Activated CD8-positive, alpha-beta memory T cell treated with anti-CD3 and anti-CD28 coated beads, Interleukin-2, amount 50 U/mL, for 4 hours (primary cell): Measurements from ENCODE around the gene CCDC191.

Source experiments
- DNase-seq: peaks from one replicate; pipeline ENCODE4 v3.0.0-alpha.2; 2020

Gene CCDC191

DNA sequence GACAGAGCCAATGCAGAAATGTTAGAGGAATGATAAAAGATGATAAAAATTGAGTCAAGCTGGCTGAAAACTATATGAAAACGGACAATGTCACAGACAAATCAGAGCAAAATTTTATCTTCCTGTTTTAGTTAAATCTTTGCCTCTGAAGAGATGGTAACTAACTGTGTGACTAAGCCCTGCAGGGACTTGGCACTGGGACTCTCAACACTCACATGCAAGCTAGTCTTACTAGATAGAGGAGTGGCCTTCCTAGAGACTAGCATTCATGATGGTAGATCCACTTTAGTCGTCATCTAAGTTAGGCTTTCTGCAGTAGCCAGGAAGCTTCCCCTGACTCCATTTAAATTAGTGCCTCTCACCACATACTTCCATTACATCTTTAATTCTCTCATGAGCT, 4.1 kb downstream of the CCDC191 start:
- DNase-seq = no peak

DNA sequence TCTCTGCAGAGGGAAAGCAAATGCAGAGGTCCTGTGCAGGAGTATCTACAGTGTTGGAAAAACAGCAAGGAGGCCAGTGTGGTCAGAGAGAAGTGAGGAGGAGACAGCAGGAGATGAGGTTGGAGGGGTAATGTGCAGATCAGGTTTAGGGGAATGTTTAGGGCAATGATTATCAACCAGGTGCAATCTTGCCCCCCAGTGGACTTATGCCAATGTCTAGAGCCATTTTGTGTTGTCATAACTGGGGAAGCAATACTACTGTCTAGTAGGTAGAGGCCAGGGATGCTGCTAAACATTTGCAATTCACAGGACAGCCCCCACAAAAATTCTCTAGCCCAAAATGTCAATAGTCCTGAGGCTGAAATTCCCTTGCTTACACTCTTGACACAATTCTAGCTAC, 13.1 kb downstream of the CCDC191 start:
- no peak for DNase-seq

DNA sequence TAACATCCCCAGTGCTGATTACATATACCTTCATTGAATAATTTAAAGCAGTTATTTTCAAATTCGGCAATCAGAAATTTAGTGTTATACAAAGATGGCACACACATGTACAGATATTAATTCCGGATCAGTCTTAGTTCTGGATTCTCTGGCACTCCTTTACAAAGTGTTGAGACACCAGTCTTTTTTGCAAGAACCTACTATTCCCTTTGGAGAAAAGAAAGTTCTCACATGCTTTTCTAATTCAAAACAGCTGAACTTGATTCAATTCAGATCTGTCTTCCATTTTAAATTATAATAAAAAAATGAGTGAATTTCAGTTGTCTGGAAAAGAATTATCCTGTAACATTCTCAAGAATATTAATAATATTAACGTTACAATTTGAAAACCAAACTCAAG, 20.4 kb downstream of the CCDC191 start:
- no peak for DNase-seq

DNA sequence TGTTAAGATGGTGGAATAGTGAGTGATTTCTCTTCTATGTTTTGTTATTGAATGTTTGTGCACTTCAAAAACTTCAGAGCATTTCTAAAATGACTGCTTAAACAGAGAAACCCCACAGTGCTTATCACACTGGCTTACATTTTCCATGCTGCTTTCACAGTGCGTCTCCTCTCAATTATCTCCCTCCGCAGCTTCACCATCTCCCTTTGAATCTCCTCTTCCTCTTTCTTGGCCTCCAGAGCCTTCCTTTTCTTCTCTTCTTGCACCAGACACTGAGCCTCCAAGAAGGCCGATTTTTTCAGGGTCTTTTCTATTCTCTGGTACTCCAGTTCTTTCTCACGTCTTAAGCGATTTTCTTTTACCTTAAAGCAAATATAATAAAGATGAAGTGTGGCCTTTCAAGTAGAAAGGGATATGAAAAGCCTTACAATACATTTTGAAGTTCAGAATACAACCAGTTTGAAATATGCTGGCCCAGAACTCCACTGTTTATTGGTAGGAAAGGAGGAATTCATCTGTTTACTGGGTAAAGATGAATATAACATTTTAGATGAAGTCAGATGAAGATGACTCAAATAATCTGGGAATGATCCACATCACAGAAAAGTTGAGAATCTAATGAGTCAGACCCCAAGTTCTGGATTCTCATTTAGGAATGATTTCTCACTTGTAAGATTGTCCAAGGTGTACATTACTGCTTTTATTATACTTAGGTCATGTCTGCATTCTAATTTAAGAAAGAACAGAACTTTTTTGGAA, 21.4 kb downstream of the CCDC191 start:
- no peak for DNase-seq

DNA sequence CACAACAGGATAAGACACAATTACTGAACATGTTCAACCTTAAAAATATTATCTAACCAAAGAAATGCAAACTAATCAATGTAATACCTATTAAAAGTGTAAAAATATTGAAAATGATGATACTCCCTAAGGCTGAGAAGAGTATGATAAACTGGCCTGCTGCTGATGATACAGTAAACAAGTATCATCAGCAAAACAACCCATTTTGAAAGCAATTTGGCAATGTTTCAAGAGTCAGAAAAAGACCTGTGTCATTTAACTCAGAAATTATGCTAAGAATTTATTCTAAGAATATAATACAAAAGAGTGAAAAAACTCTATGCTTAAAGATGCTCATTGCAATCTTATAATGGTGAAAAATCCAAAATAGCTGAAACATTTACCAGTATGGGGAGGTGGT, 22.1 kb downstream of the CCDC191 start:
- no peak for DNase-seq

DNA sequence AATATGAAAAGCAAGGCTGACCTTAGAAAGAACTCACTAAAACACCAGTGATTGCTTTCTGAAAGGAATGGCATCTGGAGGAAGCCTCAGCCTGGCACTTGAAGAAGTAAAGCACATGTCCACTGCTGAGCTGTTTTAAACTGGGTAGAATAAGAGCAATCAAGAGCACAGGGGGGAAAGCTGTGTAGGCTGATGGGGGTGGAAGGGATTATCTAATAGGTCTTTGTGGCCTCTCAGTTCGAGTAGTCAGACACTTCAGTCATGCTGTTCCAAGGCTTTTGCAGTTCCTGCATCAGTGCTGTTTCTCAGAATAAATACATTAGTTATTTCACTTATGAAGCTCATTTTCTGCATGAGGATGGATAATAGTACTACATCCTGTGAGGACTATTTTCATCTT, 22.6 kb downstream of the CCDC191 start:
- no peak for DNase-seq

DNA sequence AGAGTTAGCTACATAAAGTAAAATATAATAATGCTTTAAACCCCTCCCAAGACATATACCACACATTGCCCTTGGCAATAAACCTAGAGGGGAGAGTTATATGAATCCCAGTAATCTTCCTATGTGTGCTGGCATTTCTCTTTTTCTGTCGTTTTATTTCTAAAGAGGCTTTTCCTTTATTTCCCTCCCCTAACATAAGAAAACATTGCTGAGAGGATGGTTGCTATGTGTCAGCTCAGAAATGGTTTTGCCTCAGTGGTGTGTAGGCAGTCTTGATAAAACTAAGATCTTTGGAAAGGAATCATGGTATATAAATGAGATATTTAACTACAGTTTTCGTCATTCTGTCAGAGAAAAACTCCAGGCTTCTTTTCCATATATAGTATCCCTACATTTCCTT, 30.0 kb downstream of the CCDC191 start:
- DNase-seq = no peak

DNA sequence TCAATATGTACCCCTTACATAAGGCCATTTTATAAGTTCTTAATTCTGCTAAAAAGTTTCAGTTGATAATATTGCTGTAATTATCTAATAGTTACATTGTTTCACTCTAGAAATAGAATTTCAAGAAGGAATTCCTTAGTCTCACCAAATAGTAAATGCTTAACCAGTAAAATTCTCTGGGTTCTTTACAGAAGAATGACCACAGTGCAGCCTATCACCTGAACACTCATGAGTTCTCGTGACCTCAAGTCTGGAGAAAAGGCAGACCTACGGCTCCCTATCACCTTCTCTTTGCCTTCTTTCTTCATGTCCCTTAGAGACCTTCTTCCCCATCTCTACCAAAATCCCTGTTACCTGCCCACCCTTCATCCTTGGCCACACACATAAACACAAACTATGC, 30.9 kb downstream of the CCDC191 start:
- no peak for DNase-seq

DNA sequence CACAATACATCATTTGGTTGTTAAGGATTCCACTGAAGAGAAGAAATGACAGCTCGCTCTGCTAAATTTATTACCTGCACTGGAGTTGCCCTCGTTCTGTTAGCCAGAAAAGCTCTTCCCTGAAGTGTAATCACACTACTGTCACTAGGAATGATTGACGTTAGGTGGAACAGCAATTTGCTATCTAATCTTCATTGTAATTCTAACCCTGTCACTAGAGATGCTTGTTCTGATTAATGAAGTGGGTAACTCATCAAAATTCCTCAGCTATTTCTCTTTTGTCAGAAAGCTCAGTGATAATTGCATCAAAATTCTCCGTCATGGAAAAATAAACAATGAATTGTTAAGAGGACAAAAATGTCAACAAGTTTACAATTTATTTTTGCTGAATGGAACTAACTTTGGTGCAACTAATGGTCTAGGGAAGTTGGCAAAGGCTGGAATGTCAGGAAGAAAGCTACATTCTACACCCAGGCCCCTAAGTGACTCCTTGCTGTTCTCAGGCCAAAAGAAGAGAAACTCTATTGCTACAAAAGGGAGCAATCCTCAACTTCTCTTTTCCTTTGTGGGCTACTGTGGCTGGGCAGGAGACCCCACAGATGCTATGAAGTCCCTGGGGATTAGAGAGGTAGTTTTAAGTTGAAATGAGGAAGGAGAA, 34.1 kb downstream of the CCDC191 start:
- DNase-seq = no peak

DNA sequence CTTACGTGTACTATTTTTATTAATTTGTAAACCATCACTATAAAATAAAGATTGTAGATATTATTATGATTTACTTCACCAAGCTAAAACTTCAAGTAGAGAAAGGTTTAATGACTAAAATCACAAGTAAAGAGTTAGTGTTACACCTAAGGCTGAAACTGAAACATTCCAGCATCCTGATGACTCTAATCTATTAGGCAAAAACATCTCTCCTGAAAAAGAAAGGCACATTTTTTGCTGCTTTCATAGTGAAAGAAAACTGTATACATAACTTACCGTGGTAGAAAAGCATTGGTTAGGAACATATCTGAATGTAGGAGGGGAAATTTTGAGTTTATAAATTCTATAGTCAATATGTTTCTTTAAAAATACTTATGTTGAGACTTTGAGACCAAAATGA, 35.4 kb downstream of the CCDC191 start:
- DNase-seq = no peak

DNA sequence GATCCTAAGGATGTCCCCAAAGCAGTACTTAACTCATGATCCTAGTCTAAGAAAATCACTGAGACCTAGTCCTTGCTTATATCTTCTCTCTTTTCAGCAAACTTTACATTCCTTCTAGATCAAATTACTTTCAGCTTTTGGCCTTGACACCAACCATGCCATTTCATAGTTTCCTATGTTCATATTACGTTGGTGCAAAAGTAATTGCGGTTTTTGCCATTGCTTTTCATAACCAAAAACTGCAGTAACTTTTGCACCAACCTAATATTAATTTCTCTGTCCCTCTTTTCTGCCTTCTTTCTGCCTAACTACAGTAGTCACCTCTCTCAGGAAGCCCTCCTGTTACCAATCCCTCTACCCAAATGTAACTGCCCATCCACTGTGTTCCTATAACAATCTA, 36.8 kb downstream of the CCDC191 start:
- DNase-seq = no peak

DNA sequence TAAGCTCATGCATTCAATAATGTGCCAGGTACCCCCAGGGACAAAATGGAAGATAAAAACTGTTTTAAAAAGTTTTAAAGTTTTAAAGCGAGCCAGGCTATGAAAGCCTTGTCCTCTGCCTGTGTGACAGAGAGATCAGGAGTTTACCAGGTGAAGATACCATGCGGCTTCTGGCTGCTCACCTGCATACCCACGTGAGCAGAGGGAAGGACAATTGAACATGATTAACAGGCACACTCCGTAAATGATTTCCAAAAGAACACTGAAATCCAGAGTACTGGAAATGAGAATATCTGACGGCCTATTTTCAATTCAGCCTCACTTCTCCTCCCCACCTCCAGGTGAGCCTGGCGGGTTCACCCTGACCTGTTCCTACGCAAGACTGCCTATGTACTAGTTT, 42.1 kb downstream of the CCDC191 start:
- DNase-seq = no peak

DNA sequence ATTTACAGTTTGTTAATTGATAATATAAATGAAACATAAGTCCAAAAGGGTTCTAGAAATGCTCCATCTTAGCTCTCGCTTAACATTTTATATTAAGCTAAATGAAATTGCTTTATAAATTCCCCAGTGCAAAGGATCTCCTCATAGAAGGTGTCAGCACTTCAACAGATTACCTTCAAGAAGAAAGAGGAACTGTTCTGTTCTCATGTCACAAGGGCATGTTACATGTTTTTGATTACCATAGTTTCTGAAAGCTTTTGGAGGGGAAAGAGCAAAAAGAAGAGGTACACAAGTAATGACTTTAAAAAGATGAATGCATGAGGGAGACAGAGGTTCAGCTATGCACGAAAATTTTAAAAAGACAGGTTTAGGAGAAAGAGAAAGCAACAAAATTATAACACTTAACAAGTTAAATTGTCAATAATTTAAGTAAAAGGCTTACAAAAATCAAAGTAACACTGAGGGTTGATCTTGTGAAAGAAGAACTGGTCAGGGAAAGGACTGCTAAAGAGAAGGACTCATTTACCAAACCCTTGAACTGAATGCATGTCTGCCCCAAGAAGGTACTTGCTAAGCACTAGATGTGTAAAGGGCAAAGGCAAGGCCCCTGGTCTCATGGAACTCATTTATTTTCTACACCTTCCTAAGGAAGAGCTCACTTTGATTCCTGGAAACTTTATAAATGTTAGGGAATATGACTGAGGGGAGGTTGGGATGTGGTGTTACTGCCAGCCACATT, 45.1 kb downstream of the CCDC191 start:
- DNase-seq = no peak

DNA sequence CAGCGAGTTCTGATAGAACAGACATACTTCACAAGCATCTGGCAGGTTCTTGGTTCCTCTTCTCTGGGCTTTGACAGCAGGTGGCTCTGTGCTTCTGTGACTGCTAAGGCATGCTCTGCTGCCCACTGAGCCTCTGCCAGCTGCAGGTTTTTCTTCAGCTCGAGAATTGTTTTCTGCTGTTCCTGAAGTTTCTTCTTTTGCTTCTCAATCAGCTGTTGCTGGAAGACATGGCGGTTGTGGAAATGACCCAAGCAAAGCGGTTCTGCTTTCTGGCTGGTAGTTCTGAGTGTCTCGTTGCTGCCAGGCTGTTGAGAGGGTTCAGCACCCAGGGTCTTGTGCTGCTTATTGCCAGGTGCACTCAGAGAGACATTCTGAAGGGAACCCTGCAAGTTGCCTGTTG, 50.8 kb downstream of the CCDC191 start:
- DNase-seq = no peak

DNA sequence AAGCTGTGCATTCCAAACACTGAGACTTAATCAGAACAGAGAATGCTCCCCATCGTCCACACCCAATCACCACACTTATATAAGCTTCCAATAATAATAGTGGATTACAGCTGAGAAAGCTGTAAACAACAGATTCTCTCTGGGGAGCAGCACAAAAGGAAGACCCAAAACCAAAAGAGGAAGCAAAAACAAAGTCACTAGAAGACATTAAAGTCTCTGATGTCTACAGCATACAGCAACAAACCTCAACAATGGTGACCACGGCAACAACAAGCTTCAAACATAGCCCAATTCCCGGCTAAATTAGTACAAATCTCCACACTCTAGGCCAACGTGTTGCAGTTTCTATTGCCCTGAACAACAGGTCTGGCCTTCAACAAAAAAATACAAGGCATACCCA, 70.8 kb downstream of the CCDC191 start:
- DNase-seq = no peak

DNA sequence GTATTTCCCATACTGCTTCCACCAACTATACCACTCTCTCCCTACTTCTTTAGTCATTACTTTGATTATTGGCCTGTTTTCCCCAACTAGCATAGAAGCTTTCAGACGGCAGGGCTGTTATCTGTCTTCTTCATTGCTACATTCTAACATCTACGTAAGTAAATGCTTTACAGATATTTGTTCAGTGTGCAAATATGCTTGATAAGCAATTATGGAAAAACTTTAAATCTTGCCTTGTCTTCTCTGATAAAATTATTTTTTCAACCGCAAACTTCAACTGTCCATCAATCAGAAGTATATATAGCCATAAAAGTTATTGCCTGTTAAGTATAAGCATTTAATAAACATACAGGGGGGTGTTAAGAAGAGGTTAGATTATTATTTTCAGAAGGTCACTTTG, 72.8 kb downstream of the CCDC191 start:
- no peak for DNase-seq

DNA sequence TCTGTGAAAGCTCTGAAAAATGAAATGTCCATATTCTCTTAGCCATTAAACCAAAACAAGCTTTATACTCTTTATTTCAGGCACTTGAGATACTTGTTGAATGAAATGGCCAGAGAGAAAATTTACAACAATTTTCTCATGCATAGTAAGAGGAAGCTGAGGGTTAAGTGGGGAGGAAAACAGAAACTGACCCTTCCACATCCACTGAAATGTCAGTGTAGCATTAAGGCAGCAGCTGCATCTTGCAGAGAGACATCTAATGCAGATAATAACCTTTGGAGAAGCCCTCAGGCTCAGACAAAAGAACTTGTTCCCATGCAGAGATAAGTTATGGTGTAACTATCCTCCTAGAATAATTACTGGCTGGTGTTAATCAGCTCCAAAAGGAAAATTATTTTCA, 74.5 kb downstream of the CCDC191 start:
- no peak for DNase-seq

DNA sequence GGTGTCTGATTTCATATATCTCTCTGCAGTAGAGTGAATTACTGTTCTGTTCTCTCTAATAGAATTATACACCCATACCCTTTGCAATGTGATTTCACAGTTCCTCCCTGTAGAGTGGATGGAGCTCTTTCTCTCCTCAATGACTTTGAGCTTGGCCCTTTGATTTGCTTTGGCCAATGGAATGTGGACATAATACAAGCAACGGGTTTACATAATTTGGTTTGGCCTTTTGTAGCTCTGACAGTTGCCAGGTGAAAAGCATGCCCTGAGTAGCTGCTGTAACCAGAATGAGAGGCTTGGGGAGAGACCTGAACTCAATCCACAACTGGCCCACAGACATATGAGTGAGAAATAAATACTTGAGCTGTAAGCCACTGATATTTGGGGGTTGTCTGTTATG, 76.4 kb downstream of the CCDC191 start:
- DNase-seq = no peak

DNA sequence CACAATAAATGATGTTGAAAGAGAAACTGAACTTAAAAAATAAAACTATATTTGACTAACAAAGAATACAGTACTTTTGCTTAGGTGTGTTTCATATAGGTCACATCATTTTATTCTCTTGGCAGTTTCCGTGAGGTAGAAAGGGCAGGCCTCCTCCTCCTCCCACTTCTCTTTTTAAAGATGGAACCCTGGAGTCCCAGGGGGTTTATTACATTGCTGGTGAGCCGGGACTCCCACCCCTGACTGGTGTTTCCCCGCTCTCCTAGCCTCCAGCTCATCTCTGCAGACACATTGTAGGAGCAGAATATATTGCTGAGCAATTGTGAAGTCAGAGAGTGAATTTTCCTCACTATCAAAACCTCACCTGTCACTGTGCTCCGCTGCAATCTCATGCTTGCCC, 78.5 kb downstream of the CCDC191 start:
- no peak for DNase-seq

DNA sequence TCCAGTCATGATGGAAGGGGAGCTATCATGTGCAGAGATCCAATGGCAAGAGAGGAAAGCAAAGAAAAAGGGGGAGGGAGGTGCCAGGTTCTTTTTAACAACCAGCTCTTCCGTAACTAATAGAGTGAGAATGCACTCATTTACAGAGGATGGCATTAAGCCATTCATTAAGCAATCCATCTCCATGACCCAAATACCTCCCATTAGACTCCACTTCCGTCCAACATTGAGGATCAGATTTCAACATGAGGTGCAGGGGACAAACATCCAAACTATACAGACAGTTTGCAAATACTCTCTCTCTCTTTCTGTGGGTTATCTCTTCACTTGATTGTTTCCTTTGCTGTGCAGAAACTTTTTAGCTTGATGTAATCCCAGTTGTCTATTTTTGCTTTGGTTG, 87.3 kb downstream of the CCDC191 start:
- DNase-seq = no peak

DNA sequence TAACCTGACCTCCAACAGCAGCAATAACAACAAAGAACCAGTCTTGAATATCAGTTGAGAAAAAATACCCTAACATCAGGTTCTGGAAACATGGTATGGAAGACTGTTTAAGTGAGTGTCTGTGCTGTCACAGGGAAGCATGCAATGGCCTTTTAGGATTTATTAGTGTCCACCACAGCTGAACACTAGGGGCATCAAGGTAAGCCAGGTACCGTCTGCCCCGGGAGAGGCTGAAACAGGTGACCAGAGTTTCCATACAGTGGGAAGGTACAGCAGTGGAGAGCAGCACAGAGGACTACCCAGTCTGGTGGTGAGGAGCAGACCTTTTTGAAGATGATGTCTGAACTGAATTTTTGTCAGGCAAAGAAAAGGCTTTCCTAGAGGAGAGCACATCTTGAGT, 90.2 kb downstream of the CCDC191 start:
- DNase-seq = no peak

DNA sequence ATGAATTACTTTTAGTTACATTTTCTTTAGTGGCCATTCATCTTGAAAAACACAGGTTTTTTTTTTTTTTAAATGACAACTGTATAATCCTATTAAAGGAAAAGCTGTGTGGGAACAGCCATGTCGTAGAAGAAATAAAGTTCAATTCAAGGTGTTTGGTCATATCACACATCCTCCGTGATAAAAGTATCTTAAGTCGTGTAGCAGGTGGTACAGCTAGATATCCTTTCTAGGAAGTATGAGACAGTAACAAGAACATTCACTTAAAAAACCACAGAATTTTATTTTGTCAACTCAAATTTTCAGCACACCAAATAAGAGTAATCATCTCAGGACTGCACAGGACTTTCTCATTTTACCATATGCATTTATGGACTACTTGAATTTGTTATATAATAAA, 92.4 kb downstream of the CCDC191 start:
- no peak for DNase-seq

DNA sequence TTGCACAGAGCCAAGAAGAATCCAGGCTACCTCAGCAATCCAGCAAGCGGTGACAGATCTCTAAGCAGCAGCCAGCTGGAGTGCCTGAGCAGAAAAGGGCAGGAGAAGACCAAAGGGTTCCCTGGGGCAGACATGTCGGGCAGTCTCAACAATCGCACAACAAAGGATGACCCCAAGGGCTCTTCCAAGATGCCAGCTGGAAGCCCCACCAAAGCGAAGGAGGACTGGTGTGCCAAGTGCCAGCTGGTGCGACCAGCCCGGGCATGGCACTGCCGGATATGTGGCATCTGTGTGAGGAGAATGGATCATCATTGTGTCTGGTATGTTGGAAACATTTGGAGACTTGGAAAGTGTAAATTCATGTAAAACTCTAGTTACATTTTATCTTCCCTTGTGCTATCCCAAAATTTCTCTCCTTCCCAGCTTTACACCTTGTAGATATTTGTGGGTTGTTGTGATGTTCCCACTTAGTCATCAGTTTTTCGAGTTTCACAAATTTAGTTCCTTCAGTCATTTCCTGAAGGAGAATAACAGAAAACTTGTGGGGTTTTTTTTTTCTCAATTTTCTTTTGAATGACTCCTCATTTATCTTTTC, 102.1 kb downstream of the CCDC191 start:
- no peak for DNase-seq

DNA sequence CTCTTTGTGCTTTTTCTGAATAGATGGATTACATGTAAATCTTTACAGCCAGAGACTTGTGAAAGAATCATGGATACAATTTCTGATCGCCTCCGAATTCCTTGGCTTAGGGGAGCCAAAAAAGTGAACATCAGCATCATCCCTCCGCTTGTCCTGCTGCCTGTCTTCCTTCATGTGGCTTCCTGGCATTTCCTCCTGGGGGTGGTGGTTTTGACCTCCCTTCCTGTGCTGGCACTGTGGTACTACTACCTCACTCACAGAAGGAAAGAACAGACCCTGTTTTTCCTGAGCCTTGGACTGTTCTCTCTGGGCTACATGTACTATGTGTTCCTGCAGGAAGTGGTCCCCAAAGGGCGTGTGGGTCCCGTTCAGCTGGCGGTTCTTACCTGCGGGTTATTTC, 102.6 kb downstream of the CCDC191 start:
- DNase-seq = no peak
